ENCODE measurements around the gene ELL.
"Not testable (repeated sequence)": the region's sequence is repeated elsewhere in the genome, so short reads cannot be mapped to it uniquely, and the experiment has no call there.

- TF ChIP-seq EZH2phosphoT487 (IDR thresholded peaks at IDR 0.05; ENCODE audit: insufficient read depth, low read depth); EZH2 (IDR thresholded peaks at IDR 0.05; ENCODE audit: insufficient read depth, poor library complexity, severe bottlenecking): not testable (repeated sequence)
Observed at GRCh38 chr19:18540200-18540599, 18.3 kb upstream of the ELL start.

Measured in GM23248 (cell line).